GM18868 (cell line): ENCODE data around the gene TNFRSF19.

Experiments
- ATAC-seq: cut with Tn5 transposase; IDR thresholded peaks from one replicate; pipeline ENCODE4 v1.9.1; 2021; ENCODE audit warnings: mild to moderate bottlenecking, moderate library complexity; ENCODE audit not compliant: unreplicated experiment

The TNFRSF19 gene

DNA sequence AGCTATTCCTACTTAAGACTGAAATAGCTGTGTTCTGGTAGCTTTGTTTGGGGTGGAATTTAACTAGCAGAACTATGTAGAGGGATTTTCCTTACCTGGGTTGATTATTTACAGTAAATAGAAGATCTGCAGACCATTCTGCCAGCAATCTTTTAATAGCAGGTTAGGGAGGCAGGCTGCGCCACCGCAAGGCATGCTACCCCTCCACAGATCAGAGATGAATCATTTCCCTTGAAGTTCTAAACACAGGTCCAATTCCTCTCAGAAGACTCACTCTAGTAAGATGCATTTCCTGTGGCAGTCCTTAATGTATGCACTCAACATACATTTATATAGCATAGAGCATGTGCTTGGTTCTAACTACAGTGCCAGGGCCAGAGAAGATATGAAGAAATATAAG lies 109.0 kb downstream of the TNFRSF19 start:
- no peak for ATAC-seq

DNA sequence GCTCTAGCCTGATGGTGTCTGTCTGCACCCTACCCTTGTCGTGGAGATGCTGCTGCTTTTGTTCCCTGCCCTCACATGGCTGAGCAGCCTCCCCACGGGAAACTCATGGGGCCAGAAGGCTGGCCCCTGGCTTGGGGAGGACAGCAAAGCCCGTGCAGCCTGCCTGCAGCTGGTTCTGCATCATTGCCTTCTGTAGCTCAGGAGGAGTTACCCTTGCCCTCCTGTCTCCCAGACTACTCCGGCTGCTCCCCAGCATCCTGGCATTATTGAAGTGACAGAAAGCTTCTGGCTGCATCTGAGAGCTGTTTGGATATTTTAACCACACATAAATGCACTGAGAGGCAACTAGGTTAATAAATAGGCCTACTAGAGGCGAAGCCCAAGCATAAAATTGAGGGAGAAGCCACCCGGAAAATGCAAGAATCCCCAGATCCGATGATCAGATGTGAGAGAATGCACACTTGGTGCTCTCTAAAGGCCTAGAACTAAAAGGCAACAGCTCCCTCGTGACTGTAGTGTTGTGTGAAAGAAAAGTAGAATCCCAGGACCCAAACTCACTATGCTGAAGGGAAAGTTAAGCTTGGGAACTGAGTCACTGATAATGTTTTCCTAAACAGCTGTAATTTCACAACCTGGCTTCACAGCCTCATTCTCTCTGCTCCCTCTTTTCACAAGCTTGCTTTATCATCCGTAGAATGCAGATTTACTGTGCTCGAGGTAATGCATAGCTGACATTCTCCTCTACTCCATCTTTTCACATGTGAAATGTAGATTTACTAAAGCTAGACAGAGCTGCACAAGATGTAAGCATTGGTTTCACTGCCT lies 110.8 kb downstream of the TNFRSF19 start:
- ATAC-seq: no peak

DNA sequence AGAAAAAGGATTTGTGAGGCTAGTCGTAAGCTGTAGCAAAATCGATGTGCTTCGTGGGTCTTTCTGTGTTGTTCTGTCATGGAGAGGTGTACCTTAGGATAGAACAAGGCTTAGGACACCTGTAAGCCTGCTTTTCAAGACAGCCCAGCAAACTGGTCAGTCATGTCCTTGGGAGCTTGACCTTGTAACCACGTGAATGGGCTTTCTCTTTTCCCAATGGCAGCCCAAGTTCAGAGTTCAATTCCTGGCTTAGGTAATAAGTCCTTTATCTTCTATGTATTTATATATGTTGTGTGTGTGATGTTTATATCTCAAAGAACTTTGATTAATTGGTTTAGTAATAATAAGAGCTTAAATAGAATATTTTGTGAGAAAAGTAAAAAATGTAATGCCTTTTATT lies 112.9 kb downstream of the TNFRSF19 start:
- no peak for ATAC-seq

- ATAC-seq: no peak
Observed at GRCh38 chr13:23684647-23685046, 114.4 kb downstream of the TNFRSF19 start.

- no peak for ATAC-seq
Observed at GRCh38 chr13:23685416-23685815, 115.2 kb downstream of the TNFRSF19 start.

GRCh38 chr13:23686948-23687347 lies 116.7 kb downstream of the TNFRSF19 start:
- ATAC-seq: no peak

GRCh38 chr13:23687614-23688013 lies 117.4 kb downstream of the TNFRSF19 start:
- ATAC-seq: no peak

DNA sequence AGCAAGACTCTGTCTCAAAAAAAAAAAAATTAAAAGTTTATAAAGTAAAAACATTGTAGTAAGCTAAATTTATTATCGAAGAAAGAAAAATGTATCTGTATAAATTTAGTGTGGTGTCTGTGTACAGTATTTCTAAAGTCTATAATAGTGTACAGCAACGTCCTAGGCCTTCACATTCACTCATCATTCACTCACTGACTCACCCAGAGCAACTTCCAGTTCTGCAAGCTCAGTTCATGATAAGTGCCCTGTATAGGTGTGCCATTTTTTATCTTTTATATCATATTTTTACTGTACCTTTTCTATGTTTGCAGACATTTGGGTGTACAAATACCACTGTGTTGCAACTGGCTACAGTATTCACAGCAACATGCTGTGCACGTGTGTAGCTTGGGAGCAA lies 118.1 kb downstream of the TNFRSF19 start:
- ATAC-seq: no peak

DNA sequence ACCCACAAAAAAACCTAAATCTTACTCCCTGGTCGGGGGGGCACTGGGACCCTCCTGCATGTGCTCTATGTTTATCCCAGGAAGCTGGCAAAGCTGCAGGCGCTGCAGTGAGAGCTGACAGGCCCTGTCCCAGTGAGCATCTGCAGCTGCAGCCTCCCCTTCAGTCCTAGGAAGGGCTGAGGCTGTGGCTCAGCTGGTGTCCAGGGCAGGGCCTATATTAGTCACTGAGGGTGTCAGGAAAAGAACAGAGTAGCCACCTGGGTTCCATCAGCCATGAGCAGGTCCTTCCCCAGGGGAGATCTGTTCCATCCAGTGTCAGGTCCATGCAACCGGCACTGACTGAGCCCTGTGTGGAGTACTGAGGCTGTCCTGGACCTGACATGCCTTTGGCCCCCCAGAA lies 120.5 kb downstream of the TNFRSF19 start:
- no peak for ATAC-seq

- ATAC-seq: no peak
Observed at GRCh38 chr13:23692816-23693215, 122.6 kb downstream of the TNFRSF19 start.

GRCh38 chr13:23695196-23695595 lies 125.0 kb downstream of the TNFRSF19 start:
- ATAC-seq: no peak

GRCh38 chr13:23695711-23696464 lies 125.7 kb downstream of the TNFRSF19 start:
- ATAC-seq: peak; percentile 82

GRCh38 chr13:23696610-23697009 lies 126.4 kb downstream of the TNFRSF19 start:
- ATAC-seq: no peak

DNA sequence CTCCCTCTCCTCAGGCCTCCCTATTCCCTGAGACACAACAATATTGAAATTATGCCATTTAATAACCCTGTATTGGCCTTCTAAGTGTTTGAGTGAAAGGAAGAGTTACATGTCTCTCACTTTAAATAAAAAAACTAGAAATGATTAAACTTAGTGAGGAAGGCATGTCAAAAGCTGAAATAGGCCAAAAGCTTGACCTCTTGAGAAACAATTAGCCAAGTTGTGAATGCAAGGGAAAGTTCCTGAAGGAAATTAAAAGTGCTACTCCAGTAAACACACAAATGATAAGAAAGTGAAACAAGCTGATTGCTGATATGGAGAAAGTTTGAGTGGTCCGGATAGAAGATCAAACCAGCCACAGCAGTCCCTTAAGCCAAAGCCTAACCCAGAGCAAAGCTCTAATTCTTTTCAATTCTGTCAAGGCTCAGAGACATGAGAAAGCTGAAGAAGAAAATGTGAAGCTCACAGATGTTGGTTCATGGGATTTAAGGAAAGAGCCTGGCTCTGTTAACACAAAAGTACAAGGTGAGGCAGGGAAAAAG lies 127.6 kb downstream of the TNFRSF19 start:
- no peak for ATAC-seq

- ATAC-seq: no peak
Observed at GRCh38 chr13:23699271-23699670, 129.1 kb downstream of the TNFRSF19 start.

GRCh38 chr13:23701186-23701585 lies 131.0 kb downstream of the TNFRSF19 start:
- no peak for ATAC-seq

DNA sequence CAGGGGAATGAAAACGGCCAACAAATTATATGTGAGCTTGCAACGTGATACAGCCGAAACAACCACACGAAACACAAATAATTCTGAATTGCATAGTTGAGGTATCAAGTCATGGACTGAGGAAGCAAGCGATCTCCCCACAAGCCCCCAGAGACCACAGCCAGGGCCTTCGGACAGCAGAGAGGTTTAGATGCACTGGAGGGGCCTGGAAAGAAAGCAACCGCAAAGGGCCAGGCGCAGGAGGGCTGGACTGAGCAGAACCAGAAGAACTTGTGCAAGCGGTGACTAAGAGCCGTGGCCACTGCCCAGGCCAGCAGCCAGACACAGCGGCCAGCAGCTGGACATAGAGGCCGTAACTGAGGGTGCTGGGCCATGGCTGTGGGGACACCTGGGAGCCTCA lies 131.4 kb downstream of the TNFRSF19 start:
- no peak for ATAC-seq

GRCh38 chr13:23703246-23703860 lies 133.1 kb downstream of the TNFRSF19 start:
- ATAC-seq: no peak

GRCh38 chr13:23705583-23705982 lies 135.4 kb downstream of the TNFRSF19 start:
- no peak for ATAC-seq

DNA sequence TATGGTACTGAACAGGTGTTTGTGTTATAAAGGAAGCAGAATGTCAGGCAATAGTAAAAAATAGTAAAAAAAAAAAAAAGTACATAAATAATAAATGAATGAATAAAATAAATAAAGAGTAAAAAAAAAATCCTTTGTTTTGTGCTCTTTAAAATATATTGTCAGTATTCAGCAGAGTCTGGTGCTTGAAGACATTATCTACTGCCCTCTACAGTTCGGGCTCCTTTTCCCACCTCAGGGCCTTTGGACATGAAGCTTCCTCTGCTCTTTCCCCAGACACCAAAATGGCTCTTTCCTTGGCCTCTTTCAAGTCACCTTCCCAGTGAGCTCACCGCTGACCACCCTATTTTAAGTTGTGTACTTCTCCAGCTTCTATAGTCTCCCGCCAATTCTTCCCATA lies 137.5 kb downstream of the TNFRSF19 start:
- no peak for ATAC-seq

DNA sequence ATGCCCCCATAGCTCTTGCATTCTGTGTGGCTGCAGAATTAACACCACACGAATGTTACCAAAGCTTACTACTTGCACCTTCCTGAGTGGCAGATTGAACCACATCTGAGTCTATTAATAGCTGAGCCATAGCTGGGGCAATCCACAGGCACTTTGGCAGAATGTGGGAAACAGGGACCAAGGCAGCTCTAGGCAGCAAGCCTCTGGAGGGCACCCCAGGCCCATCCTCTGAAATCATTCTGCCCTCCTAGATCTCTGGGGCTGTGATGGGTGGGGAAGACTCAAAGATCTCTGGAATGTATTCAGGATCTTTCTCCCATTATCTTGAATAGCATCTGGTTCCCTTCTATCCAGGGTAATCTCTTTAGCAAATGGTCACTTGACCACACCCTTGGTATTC lies 139.3 kb downstream of the TNFRSF19 start:
- no peak for ATAC-seq

DNA sequence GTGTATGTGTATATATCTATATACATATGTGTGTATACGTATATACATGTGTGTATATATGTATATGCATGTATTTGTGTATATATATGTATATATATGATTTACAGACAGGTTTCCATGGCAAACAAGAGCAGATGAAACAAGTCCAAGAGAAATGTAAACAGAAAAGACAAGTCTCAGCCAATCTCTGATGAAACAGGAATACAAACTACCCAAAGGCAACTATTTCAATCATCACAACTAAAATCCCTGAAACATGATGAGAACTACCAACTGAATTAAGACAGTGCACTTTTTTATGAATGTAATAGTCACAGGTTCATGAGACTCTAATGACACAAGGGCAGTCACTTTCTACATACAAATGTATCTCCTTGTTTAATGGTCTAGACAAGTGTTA lies 140.2 kb downstream of the TNFRSF19 start:
- no peak for ATAC-seq
